RCC 7860 (cell line): ENCODE data around the gene PIK3R6.
"Not testable (repeated sequence)": the region's sequence is repeated elsewhere in the genome, so short reads cannot be mapped to it uniquely, and the experiment has no call there.

Experiments
- DNase-seq: peaks from one replicate; pipeline ENCODE4 v3.0.0-alpha.2; 2015; ENCODE audit warnings: low spot score
- FAIRE-seq: peaks from 2 replicates; lab custom pipeline; 2012; peaks lifted over from hg19 to GRCh38; lab: Jason Lieb, UNC

The PIK3R6 gene

DNA sequence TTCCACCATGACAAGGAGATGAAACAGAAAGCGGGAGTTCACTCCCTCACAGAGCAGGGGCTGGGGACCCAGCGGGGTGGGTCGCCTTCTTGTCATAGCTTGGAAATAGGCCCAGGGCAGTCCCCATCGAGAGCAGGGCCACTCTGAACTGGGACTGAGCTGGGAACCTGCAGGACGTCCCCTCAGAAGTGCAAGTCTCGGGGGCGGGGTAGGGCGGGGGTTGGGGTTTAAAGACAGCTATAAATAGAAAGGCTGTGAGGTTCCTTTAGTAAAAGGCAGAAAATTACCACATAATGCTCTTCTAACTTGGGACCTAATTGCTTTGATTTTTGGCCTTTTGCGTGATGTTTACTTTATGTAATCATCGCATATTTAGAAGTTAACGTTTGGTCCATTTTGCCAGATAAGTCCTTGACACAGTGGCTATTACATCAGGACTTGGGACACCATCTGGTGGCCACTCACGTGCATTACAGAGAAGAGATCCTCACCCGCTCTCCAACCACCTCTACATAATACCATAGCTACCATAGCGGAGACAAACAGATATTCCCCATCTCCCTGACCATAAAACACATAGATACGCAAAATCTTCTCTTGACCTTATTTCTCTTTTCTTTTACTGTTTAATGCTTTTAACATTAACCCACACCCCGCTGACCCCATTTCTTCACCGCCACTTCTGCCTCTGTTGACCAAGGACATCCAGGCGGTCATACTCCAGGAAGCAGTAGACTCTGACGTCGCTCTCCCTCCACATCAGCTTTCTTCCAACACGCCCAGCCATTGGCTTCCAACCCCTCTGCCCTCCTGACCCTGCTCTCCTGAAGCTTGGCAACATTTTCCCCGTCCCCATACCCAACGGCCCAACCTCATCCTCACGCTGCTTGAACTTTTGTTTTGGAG lies 27.5 kb upstream of the PIK3R6 start:
- DNase-seq (peak; percentile 29), FAIRE-seq (no peak)

DNA sequence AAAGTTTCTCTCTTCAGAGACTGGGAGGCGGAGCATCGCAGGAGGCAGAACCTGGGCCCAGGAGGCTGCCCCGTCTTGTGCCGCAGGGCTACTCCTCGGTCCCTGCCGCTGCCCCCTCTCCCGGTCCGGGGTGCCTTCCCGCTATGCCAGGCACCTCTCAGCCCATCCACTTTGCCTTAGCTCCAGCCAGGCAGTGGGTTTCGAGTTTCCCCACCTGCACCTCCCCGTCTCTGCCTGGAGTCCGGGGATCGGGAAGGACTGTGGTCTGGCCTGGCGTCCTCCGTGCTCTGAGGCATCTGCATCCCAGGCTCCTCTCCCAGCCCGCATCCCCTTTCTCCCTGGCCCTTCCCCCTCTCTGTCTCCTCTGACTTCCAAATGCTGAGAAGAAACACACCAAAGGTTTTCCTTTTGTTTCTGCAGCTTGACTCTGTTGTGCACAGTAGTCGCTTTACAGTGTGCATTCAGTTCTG lies 26.8 kb upstream of the PIK3R6 start:
- DNase-seq, result no peak
- no peak for FAIRE-seq

DNA sequence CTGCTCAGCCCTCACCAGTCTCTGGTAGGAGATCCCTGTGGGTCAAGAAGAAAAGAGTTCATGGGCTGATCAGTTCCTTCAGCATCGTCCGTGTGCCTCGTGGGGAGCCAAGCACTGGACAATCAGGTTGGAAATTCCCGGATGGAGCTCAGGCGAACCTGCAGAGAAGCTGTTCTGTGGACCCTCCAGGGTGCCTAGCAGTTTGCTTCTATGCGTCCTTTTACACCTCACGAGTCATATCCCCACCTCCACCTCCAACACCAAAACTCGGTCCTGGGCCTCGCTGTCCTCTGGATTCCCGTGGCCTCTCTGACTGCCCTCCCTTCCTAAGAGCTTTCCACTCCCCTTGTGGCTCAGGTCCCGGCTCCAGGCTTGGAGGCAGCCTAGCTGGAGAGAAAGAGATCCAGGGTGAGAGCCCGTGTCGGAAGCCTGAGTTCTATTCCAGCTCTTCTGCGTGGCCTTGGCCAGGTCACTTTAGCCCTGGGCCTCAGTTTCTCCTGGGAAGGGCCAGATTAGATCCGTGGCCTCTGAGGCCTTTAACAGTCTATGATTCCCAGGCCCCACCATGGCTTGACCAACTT lies 26.2 kb upstream of the PIK3R6 start:
- no peak for DNase-seq
- FAIRE-seq, result no peak

DNA sequence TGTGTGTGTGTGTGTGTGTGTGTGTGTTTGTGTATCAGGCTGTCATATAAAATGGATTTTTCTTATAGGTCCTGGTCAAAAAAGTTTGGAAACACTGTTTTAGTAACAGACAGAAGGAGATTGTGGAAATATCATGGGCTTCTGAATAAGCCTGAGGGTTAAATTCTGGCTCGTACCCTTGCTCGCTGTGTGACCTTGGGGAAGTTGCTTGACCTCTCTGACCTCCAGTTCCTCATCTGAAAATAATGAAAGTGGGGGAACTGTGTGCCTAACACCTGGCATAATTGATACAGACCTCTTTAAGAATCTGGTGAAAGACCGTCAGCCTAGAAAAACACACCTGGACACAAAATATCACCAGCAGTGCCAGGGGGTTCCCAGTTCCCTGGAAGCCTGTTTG lies 25.6 kb upstream of the PIK3R6 start:
- FAIRE-seq, result no peak
- no peak for DNase-seq

DNA sequence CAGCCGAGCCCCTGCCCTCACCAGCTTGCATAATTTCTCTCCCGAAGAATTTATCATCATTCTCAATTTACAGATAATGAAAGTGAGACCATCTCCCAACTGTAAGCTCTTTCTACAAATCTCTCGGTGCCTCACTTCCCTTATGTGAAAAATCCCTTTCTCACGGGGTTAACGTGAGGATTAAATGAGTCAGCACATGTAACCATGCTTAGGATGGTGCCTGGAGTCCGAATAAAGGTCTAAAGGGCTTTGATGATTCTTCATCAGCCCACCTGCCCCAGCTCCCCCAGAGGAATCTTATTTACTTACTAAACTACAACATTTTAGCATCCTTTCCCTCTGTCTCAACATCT lies 24.8 kb upstream of the PIK3R6 start:
- no peak for FAIRE-seq

DNA sequence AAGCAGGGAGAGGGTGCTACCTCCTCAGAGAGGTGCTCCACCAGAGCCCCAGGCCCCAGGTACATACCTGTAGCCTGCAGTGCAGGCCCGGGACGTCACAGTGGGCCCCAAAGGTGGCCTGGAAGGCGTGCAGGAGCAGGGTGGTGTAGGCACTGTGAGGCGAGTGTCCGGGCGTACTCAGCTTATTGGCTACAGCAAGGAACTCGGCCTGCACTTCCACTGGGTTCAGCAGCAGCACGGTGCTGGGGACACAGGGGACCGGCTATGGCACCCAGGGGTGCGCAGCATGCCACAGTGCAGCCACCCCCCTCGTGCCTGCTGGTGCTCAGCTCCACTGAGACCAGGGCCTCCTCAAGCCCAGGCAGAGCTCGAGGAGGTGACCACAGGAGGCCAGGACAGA lies 23.2 kb upstream of the PIK3R6 start:
- FAIRE-seq (no peak), DNase-seq (no peak)

More for the DNA sequence above, 24.8 kb upstream of the PIK3R6 start:
- no peak for DNase-seq

DNA sequence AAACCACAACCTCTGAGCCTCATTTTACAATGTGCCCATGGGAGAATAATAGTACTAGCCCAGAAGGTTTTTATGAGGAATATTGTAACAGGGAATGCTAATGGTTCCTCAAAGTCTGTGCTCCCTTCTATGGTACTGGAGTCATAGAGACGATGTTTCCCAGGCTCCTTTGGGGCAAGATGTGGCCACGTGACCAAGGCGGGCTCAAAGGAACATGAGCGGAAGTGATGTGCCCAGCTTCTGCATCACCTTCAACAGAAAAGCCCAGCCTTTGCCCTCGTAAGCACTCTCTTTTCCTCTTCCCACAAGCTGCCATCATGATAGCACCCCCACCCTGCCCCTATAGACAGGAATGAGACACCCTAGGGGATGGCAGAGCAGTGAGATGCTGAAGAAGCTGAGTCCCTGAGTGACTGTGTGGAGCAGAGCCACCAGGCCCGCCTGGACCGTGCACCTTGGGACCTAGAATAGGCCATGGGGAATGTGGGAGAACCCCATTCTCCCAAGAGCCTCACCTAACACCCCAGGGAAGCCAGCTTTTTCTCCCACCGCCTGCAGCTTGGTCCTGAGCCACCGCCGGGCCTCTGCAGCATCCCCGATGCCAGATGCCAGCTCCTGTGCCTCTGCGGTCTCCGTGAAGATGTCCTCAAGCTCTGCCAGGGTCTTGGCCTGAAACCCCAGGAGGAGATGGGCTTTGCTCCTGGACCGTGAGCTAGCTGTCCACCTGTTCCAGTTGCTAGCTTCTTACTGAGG lies 22.2 kb upstream of the PIK3R6 start:
- FAIRE-seq, result no peak
- no peak for DNase-seq

DNA sequence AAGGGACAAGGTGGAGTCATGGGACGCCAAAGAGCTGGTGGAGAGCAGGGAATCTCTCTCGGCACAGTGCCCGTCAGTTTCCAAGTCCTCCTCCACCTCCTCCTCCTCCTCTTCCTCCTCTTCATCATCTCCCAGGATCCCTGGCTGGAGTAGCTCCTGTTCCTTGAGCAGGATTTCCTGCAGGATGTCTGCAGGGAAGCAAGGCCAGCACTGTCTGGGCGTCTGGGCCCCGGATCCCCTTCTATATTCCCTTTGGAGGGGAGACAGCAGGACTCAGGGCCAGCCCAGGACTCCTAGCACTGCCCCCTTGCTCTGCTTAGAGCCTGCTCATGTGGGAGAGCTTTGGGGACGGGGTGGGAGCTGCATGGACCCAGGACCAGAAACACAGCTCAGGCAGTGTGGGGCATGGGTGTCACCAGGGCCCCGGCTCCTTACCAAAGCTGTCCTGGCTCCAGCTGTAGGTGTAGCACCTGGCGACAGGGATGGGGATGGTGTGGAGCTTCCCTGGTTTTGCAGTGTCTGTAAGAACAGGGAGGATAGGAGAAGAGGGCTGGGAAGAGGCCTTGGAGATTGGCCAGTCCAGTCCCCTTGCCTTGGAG lies 21.3 kb upstream of the PIK3R6 start:
- DNase-seq, result no peak
- no peak for FAIRE-seq

DNA sequence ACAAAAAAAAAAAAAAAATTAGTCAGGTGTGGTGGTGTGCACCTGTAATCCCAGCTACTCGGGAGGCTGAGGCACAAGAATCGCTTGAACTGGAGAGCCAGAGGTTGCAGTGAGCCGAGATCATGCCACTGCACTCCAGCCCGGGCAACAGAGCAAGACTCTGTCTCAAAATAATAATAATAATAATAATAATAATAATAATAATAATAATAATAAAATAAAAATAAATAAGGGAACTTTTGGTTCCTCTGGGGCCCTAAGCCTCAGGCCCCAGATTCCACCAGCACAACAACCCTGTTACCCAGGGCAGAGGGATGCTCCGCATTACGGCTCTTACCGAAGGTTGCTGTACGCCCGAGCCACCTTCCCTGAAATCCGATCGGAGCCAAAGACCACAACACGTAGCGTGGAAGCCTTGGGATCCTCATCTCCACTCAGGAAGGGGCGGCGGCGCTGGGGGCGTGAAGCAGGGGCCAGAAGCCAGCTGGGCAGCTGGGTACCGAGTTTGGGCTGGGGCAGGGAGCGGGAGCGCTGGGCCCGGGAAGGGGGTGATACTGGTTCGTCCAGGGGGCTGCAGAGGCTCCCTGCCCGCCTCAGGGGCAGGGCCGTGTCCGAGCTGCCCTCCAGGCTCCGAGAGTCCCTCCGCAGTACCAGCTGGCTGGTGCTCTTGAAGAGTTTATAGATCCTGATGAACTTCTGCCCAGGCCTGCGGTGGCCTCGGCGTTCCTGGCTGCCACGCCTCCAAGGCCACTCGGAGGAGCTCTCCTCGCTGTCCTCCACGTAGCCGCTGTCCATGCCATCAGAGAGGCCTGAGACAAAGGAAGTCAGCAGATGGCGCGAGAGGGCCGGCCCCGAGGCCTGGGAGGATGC lies 20.6 kb upstream of the PIK3R6 start:
- FAIRE-seq (no peak), DNase-seq (no peak)

DNA sequence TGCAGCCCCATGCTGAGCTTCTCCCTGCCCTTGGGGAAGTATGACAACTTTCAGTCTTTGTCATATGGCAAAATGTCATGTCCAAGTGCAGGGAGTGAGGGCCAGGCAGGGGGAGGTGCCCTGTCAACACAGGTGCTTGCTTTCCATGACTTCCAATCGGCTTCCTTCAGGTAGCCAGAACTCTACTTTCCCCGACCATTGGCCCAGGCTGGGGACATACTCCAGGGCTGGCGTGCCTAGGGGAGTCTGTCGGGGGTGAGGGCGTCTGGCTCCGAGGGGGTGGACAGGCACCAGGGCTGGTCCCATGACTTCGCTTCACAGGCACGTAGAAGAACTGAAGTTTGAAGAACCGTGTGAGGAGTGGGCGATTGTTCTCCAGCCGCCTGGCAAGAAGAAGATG lies 19.8 kb upstream of the PIK3R6 start:
- FAIRE-seq (no peak), DNase-seq (no peak)

DNA sequence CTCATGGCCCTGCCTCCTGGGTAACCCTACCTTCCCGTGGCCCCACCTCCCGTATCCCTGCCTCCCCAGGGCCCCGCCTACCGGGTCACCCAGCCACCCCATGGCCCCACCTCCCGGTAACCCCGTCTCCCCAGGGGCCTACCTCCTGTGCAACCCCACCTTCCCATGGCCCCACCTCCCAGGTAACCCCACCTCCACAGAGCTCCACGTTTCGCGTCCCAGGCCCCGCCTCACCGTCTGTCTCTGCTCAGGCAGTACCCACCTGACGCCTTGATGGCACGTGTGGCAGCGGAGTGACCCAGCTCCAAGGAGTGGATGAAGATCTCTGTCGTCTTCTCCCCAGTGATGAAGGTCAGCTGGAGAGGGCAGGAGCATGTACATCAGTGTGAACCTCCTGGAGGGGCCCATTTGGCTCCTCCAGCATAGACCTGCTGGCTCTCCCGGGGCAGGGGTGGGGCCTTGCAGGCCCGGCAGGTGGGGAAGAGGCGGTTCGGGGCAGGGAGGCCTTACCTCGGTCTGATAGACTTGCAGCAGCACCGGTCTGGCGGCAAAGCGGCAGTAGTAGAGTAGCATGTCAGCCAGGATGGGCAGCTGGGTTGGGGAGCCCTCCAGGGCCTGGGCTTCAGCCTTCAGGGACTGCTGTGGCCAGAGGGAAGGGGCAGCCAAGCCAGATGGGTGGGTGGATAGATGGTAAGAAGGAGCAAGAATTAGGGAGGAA lies 18.7 kb upstream of the PIK3R6 start:
- FAIRE-seq, result no peak

DNA sequence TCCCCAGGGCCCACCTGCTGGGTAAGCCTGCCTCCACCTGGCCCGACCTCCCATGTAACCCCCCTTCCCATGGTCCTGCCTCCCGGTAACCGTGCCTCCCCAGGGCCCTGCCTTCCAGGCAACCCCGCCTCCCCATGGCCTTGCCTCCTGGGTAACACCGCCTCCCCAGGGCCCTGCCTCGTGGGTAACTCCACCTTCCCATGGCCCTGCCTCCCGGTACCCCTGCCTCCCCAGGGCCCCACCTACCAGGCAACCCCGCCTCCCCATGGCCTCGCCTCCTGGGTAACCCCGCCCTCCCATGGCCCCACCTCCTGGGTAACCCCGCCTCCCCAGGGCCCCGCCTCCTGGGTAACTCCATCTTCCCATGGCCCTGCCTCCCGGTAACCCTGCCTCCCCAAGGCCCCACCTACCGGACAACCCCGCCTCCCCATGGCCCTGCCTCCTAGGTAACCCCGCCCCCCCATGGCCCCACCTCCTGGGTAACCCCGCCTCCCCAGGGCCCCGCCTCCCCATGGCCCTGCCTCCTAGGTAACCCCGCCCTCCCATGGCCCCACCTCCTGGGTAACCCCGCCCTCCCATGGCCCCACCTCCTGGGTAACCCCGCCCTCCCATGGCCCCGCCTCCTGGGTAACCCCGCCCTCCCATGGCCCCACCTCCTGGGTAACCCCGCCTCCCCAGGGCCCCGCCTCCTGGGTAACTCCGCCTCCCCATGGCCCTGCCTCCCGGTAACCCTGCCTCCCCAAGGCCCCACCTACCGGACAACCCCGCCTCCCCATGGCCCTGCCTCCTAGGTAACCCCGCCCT lies 17.9 kb upstream of the PIK3R6 start:
- FAIRE-seq, DNase-seq: not testable (repeated sequence)

More for the DNA sequence above, 18.7 kb upstream of the PIK3R6 start:
- no peak for DNase-seq

DNA sequence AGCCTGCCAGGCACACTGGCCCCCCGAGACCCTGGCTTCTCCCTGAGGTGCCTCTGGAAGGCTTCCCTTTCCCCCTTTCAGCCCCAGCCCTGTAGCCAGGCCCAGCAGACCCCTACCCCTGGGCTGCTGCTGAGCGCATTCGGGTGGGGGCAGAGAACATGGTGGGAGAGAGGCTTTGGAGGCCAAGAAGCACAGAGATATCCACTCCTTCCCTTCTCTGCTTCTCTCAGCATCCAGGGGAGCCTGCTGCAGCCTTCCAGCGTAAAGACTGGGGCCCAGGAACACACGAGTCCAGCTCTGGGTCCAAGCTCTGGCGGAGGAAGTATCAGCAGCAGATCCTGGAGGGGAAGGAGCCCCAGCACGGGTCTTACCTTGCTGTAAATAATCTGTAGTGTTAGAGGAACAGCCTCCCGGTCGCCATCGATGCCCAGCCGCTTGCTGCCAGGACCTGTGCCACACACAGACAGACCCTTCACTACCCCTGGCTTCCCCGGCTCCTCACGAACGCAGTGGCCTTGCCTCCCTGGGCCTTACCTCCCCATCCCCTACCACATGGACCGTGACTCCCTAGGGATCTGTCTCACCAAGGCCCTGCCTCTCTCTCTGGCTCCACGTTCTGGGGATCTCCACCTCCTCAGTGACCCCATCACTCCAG lies 17.0 kb upstream of the PIK3R6 start:
- FAIRE-seq (no peak), DNase-seq (no peak)

DNA sequence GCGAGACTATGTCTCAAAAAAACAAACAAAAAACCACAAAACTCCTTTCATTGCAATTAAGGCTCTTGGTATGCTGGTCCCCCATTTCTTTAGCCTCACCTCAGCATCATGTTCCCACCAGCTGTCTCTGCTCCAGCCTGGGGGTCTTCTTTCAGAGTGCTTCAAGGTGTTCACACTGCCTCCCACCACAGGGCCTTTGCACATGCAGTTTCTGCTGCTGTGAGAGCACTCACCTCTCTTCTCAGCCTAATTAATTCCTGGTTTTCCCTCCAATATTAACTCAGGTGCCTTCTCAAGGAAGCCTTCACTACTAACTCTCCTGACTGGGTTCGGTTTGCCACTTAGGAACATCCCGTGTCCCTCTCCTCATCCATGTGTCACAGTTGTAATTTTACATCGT lies 15.9 kb upstream of the PIK3R6 start:
- FAIRE-seq, result no peak
- no peak for DNase-seq

DNA sequence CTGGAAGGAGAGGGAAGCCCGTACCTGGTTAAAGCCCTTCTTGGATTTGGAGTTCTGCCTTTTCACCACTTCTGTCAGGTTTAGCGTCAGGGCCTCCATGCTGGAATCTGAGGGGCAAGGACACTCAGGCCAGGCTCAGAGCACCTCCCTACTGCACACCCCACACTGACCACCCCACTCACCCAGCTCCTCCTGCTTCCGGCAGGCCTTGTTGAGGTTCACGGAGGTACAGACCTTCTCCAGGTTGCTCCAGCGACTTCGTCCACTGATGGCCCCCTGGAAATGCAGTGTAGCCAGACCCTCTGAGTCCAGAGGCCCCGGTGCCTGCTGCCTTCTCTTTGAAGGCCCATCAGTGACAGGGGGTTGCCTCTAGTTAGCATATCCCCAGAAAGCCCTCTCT lies 14.1 kb upstream of the PIK3R6 start:
- FAIRE-seq (no peak), DNase-seq (no peak)

DNA sequence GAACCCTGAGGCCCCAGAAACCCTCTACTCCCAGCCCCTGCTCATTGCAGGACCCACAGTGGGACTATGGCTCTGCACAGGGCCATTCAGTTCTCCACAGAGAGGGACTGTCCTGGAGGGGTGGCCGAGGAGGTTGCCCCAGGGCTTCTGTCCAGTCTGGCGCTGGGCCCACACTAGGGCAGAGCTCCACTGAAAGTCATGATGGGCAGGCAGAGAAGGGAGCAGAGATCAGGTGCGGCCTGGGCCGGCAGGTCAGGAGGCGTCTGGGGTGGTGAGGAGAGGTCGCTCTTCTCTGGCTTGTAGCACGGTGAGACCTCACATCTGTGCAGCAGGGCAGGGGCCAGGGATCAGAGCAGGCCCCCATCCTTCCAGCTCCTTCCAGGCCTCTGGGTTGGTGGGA lies 13.0 kb upstream of the PIK3R6 start:
- DNase-seq (no peak), FAIRE-seq (no peak)

DNA sequence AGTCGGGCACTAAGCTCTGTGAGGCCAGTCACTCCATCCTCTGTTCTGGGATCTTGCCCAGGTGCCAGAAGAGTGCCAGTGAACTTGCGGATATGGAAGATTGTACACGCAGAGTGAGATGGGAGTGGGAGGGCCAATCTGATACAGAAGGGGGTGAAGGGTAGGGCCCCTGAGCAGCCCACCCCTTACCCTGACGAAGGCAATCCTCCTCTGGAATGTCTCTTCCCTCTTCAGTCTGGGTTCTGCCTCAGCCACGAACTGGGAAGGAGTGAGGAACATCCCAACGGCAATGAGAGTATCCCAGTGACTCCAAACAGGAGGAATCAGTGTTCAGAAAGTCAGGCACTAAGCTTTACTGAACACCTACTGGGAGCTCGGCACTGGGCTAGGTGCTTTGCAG lies 11.9 kb upstream of the PIK3R6 start:
- FAIRE-seq (no peak), DNase-seq (no peak)

DNA sequence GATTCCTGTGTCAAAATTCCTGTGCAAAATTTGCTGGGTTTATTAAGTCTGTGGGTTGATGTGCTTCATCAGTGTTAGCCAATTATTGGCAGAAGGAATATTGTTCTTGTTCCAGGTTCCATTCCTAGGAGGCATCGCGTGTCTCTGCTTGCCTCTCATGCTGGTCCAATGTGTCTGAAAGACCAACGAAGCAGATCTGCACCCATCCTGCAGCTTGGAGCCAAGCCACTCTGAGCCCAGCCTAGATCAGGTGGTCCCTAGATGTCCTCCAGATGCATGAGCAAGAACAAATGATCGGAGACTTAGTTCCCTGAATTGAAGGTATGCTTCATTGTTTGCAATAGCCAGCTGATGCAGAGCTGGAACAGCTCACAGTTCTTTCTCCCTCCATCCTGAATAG lies 10.5 kb upstream of the PIK3R6 start:
- DNase-seq (no peak), FAIRE-seq (no peak)
